Activated T-cell treated with anti-CD3 and anti-CD28 coated beads for 48 hours (primary cell): ENCODE measurements around the gene DNAH10.

Experiments
- DNase-seq: peaks from one replicate; pipeline ENCODE4 v3.0.0-alpha.2; 2020; ENCODE audit warnings: low read depth

The DNAH10 gene

GRCh38 chr12:123972457-123973401 is 210.6 kb downstream of the DNAH10 start, which contains the start of the genes CCDC92 and ZNF664:
Gene CCDC92 (minus strand): TSS chr12:123972831. CDS start chr12:123944305, 28,526 bp downstream.
Gene ZNF664 (plus strand): TSS chr12:123973215. CDS start chr12:124012145, 38,930 bp downstream.
- peak; percentile 95 for DNase-seq

- DNase-seq: peak; percentile 20
Observed at GRCh38 chr12:123973552-123974341, 211.6 kb downstream of the DNAH10 start.

- no peak for DNase-seq
Observed at GRCh38 chr12:123976227-123976826, 214.2 kb downstream of the DNAH10 start.

- DNase-seq: no peak
Observed at GRCh38 chr12:123979566-123979965, 217.5 kb downstream of the DNAH10 start.

GRCh38 chr12:123982269-123982668 is 220.2 kb downstream of the DNAH10 start:
- DNase-seq: no peak

GRCh38 chr12:123983822-123984485 is 221.9 kb downstream of the DNAH10 start:
- DNase-seq: no peak

- DNase-seq: no peak
Observed at GRCh38 chr12:123984903-123985302, 222.8 kb downstream of the DNAH10 start.
